Right lobe of liver (tissue), 6 donors: Measurements from ENCODE around the gene PIF1. TPM values are rescaled to one million over a fixed set of nuclear protein-coding genes. Genes with fewer than 3 reads are reported as not detected.
A peak's percentile ranks its signal among the peaks of the same experiment; 100 is the strongest.

Experiments
- ATAC-seq, 4 donors: fragments of 200-7000 bp; cut with Tn5 transposase; one replicate each; pipeline ENCODE4 v1.9.1; 2020; ENCODE audit warnings: mild to moderate bottlenecking in 4 of 4, moderate library complexity in 4 of 4
- DNase-seq, 3 donors: peaks; one replicate each; pipeline ENCODE4 v3.0.0-alpha.2; 2020
- H3K27ac ChIP-seq, 3 donors: fragments of 200-600 bp; one replicate each; pipeline ENCODE4 v1.8.0; 2022
- H3K27me3 ChIP-seq, 2 donors: fragments of 200-600 bp; one replicate each; pipeline ENCODE4 v1.8.0; 2022
- H3K36me3 ChIP-seq, 4 donors: fragments of 200-600 bp; sonication (generic) in 1 of 4; one replicate each; pipeline versions ENCODE4 v1.5.1 to v1.8.0; 2017 to 2022; ENCODE audit warnings: control low read depth in 1 of 4
- H3K4me1 ChIP-seq, 4 donors: fragments of 200-600 bp; sonication (generic) in 1 of 4; one replicate each; pipeline versions ENCODE4 v1.5.1 to v1.8.0; 2017 to 2022; ENCODE audit warnings: control low read depth in 1 of 4
- H3K4me3 ChIP-seq, 3 donors: fragments of 200-600 bp; one replicate each; pipeline ENCODE4 v1.8.0; 2022
- H3K9me3 ChIP-seq, 4 donors: fragments of 200-600 bp; sonication (generic) in 1 of 4; one replicate each; pipeline versions ENCODE4 v1.5.1 to v1.8.0; 2017 to 2022; ENCODE audit warnings: control low read depth in 1 of 4
- CTCF ChIP-seq, 4 donors: fragments of 200-600 bp in 3 of 4; fragments of 450-650 bp in 1 of 4; IDR thresholded peaks; one replicate each; pipeline versions ENCODE4 v1.5.1 to v1.8.0; 2016 to 2022; ENCODE audit warnings: antibody characterized with exemption in 4 of 4, mild to moderate bottlenecking in 2 of 4
- POLR2A ChIP-seq: fragments of 450-650 bp; IDR thresholded peaks from one replicate; pipeline ENCODE4 v1.6.1; 2017; ENCODE audit warnings: antibody characterized with exemption, mild to moderate bottlenecking
- WGBS: methylation state at CpG from one replicate; pipeline ENCODE4 v1.1.6; 2018; ENCODE audit warnings: low coverage, low lambda C conversion rate; ENCODE audit not compliant: insufficient coverage; ENCODE audit errors: missing lambda C conversion rate; 5-methylcytosine and 5-hydroxymethylcytosine counted together
- intact Hi-C, 2 donors: fragments of 100-400 bp; cut with DNase I; formaldehyde crosslinking; loops; one replicate each; pipeline versions ENCODE4 v1.11.2 to v1.14.1; 2022
- total RNA-seq, 6 experiments: library from RNA; depleted of rRNA in 2 of 6; stranded (reverse); fragments of >200 nt in 2 of 6; fragmentation: NEBNext Ultra II Directional in 3 of 6; extraction: Animal tissue kit (Norgen Biotek cat#: 25700) in 3 of 6; gene quantifications; one replicate each; pipeline versions ENCODE4 v1.1.0 to v1.2.4, GENCODE V29; 2016 to 2023
- donor health status: DM: no; HTN: yes; CAD: no.
- donor health status: DM: no; HTN: no; CAD: no.
- donor health status: DM: no; HTN: no; CAD: no.
- donor health status: DM: no; HTN: yes; CAD: no.
- donor health status: DM: no; HTN: yes; CAD: no.

The PIF1 gene
- total RNA-seq, 6 experiments from 2014 or later = 0.11 to 1.00 (median 0.36) TPM

GRCh38 chr15:64851503-64851840 is 26.0 kb upstream of the PIF1 start:
- ATAC-seq = peak; percentile 11 to 51 (median 30)
- Histone ChIP-seq H3K4me1 (no peaks in the 10 kb centered on the region), H3K36me3 (peaks cover 0 to 16% (median 0%) of the 10 kb centered on the region in 4 donors), H3K27me3 (no peaks in the 10 kb centered on the region), H3K9me3 (no peaks in the 10 kb centered on the region), H3K4me3 (no peak overlapping the region), H3K27ac (peak overlapping the region in 1 of 3 donors; percentile 13)
- 42% methylated on average over 4 of the region's 6 CpGs for WGBS
- no peak for TF ChIP-seq CTCF (IDR thresholded peaks at IDR 0.05)
- TF ChIP-seq POLR2A = no peak
- DNase-seq = no peak
- intact Hi-C loops = no loop called here

GRCh38 chr15:64850778-64851502 is 25.5 kb upstream of the PIF1 start:
- Histone ChIP-seq H3K36me3 (peaks cover 0 to 16% (median 0%) of the 10 kb centered on the region in 4 donors), H3K9me3 (no peaks in the 10 kb centered on the region), H3K27me3 (no peaks in the 10 kb centered on the region), H3K4me1 (no peaks in the 10 kb centered on the region), H3K27ac (peak overlapping the region in 1 of 3 donors; percentile 13), H3K4me3 (no peak overlapping the region)
- 40% methylated on average over 2 of the region's 4 CpGs for WGBS
- TF ChIP-seq POLR2A (no peak), CTCF (IDR thresholded peaks at IDR 0.05) (no peak)
- no peak for DNase-seq
- no peak for ATAC-seq
- intact Hi-C loops = no loop called here

GRCh38 chr15:64847876-64848716 is 22.6 kb upstream of the PIF1 start:
- ATAC-seq (no peak), DNase-seq (no peak)
- Histone ChIP-seq H3K4me3 (no peak overlapping the region), H3K36me3 (peaks cover 0 to 10% (median 0%) of the 10 kb centered on the region in 4 donors), H3K9me3 (no peaks in the 10 kb centered on the region), H3K4me1 (no peaks in the 10 kb centered on the region), H3K27ac (no peak overlapping the region), H3K27me3 (no peaks in the 10 kb centered on the region)
- TF ChIP-seq CTCF (IDR thresholded peaks at IDR 0.05) (no peak), POLR2A (no peak)
- intact Hi-C loops = no loop called here
- WGBS = 82% methylated on average over 3 of the region's 8 CpGs

GRCh38 chr15:64847448-64847847 is 22.0 kb upstream of the PIF1 start:
- intact Hi-C loops = no loop called here
- no peak overlapping the region for H3K4me3 ChIP-seq
- no peaks in the 10 kb centered on the region for H3K27me3 ChIP-seq
- H3K9me3 ChIP-seq = no peaks in the 10 kb centered on the region
- no peaks in the 10 kb centered on the region for H3K4me1 ChIP-seq
- 81% methylated on average over 3 of the region's 3 CpGs for WGBS
- H3K27ac ChIP-seq = no peak overlapping the region
- no peak for TF ChIP-seq CTCF (IDR thresholded peaks at IDR 0.05)
- TF ChIP-seq POLR2A = no peak
- peaks cover 0 to 10% (median 0%) of the 10 kb centered on the region in 4 donors for H3K36me3 ChIP-seq
- DNase-seq (no peak), ATAC-seq (no peak)
